NCI-H82 treated with DMSO at 0.1 percent for 48 hours (cell line): ENCODE results near the gene SLC28A1.
"Not testable (repeated sequence)": the region's sequence is repeated elsewhere in the genome, so short reads cannot be mapped to it uniquely, and the experiment has no call there.

Experiments
- DNase-seq: peaks from one replicate; lab custom pipeline; 2025; ENCODE audit not compliant: unreplicated experiment; lab: John Stamatoyannopoulos, UW

SLC28A1 gene

GRCh38 chr15:84909029-84909428 is 24.6 kb downstream of the SLC28A1 start:
- DNase-seq: no peak

- no peak for DNase-seq
These were observed 25.3 kb downstream of the SLC28A1 start for GRCh38 chr15:84909782-84910181.

GRCh38 chr15:84910928-84911623 is 26.6 kb downstream of the SLC28A1 start:
- no peak for DNase-seq

GRCh38 chr15:84911879-84912660 is 27.6 kb downstream of the SLC28A1 start:
- no peak for DNase-seq

- no peak for DNase-seq
These were observed 28.9 kb downstream of the SLC28A1 start for GRCh38 chr15:84913360-84913723.

GRCh38 chr15:84914351-84914750 is 29.9 kb downstream of the SLC28A1 start:
- no peak for DNase-seq

- DNase-seq: no peak
These were observed 30.6 kb downstream of the SLC28A1 start for GRCh38 chr15:84914909-84915605.

- DNase-seq: no peak
These were observed 31.1 kb downstream of the SLC28A1 start for GRCh38 chr15:84915606-84915958.

GRCh38 chr15:84917452-84917851 is 33.0 kb downstream of the SLC28A1 start:
- no peak for DNase-seq

GRCh38 chr15:84919106-84919667 is 34.7 kb downstream of the SLC28A1 start:
- DNase-seq: no peak

- no peak for DNase-seq
These were observed 36.7 kb downstream of the SLC28A1 start for GRCh38 chr15:84921121-84921520.

- DNase-seq: no peak
These were observed 38.1 kb downstream of the SLC28A1 start for GRCh38 chr15:84922530-84922929.

GRCh38 chr15:84924077-84924731 is 39.7 kb downstream of the SLC28A1 start:
- DNase-seq: no peak

- DNase-seq: not testable (repeated sequence)
These were observed 40.5 kb downstream of the SLC28A1 start for GRCh38 chr15:84924821-84925569.

- DNase-seq: no peak
These were observed 41.4 kb downstream of the SLC28A1 start for GRCh38 chr15:84925906-84926305.

GRCh38 chr15:84926491-84927230 is 42.2 kb downstream of the SLC28A1 start:
- no peak for DNase-seq

GRCh38 chr15:84928843-84929168 is 44.3 kb downstream of the SLC28A1 start:
- DNase-seq: no peak

GRCh38 chr15:84929795-84930603 is 45.5 kb downstream of the SLC28A1 start:
- DNase-seq: no peak
